ENCODE measurements around the gene AGTRAP. TPM values are rescaled to one million over a fixed set of nuclear protein-coding genes. Genes with fewer than 3 reads are reported as not detected.

AGTRAP gene
- total RNA-seq, 1 donor from 2014 or later: 49.4 TPM

- Histone ChIP-seq H3K27ac (no peak overlapping the region), H3K27me3 (no peaks in the 10 kb centered on the region), H3K4me1 (peaks cover 22% of the 10 kb centered on the region), H3K9me3 (no peaks in the 10 kb centered on the region), H3K36me3 (no peaks in the 10 kb centered on the region), H3K4me3 (no peak overlapping the region)
- no peak for DNase-seq (ENCODE audit: extremely low spot score in 2 of 2)
- TF ChIP-seq CTCF (IDR thresholded peaks at IDR 0.05) (no peak), POLR2AphosphoS5 (IDR thresholded peaks at IDR 0.05; ENCODE audit: insufficient read depth in 1 of 2, low read depth in 1 of 2) (no peak), POLR2A (IDR thresholded peaks at IDR 0.05) (no peak)
- intact Hi-C loops (cut with DNase I): no loop called here
Observed at GRCh38 chr1:11781297-11781696, 45.4 kb downstream of the AGTRAP start.

- TF ChIP-seq POLR2AphosphoS5 (IDR thresholded peaks at IDR 0.05; ENCODE audit: insufficient read depth in 1 of 2, low read depth in 1 of 2) (no peak), POLR2A (IDR thresholded peaks at IDR 0.05) (no peak), CTCF (IDR thresholded peaks at IDR 0.05) (no peak)
- H3K36me3 ChIP-seq: no peaks in the 10 kb centered on the region
- H3K27ac ChIP-seq: no peak overlapping the region
- no peaks in the 10 kb centered on the region for H3K9me3 ChIP-seq
- no peak overlapping the region for H3K4me3 ChIP-seq
- peaks cover 31% of the 10 kb centered on the region for H3K4me1 ChIP-seq
- intact Hi-C loops (cut with DNase I): no loop called here
- no peaks in the 10 kb centered on the region for H3K27me3 ChIP-seq
- no peak for DNase-seq (ENCODE audit: extremely low spot score in 2 of 2)
Observed at GRCh38 chr1:11782127-11782708, 46.3 kb downstream of the AGTRAP start.

GRCh38 chr1:11783556-11783955 is 47.6 kb downstream of the AGTRAP start:
- no peak overlapping the region for H3K27ac ChIP-seq
- H3K36me3 ChIP-seq: no peaks in the 10 kb centered on the region
- no peaks in the 10 kb centered on the region for H3K27me3 ChIP-seq
- no peak overlapping the region for H3K4me3 ChIP-seq
- H3K9me3 ChIP-seq: no peaks in the 10 kb centered on the region
- peaks cover 44% of the 10 kb centered on the region for H3K4me1 ChIP-seq
- intact Hi-C loops (cut with DNase I): no loop called here
- no peak for TF ChIP-seq POLR2A (IDR thresholded peaks at IDR 0.05)
- no peak for TF ChIP-seq POLR2AphosphoS5 (IDR thresholded peaks at IDR 0.05; ENCODE audit: insufficient read depth in 1 of 2, low read depth in 1 of 2)
- no peak for TF ChIP-seq CTCF (IDR thresholded peaks at IDR 0.05)
- no peak for DNase-seq (ENCODE audit: extremely low spot score in 2 of 2)

GRCh38 chr1:11784256-11784992 is 48.5 kb downstream of the AGTRAP start:
- H3K4me1 ChIP-seq: peaks cover 53% of the 10 kb centered on the region
- no peak for DNase-seq (ENCODE audit: extremely low spot score in 2 of 2)
- H3K27ac ChIP-seq: peak overlapping the region; percentile 54
- H3K9me3 ChIP-seq: no peaks in the 10 kb centered on the region
- H3K4me3 ChIP-seq: peak overlapping the region; percentile 27 to 39
- no peaks in the 10 kb centered on the region for H3K27me3 ChIP-seq
- TF ChIP-seq POLR2AphosphoS5 (IDR thresholded peaks at IDR 0.05; ENCODE audit: insufficient read depth in 1 of 2, low read depth in 1 of 2): no peak
- TF ChIP-seq POLR2A (IDR thresholded peaks at IDR 0.05): no peak
- no peak for TF ChIP-seq CTCF (IDR thresholded peaks at IDR 0.05)
- H3K36me3 ChIP-seq: no peaks in the 10 kb centered on the region
- intact Hi-C loops (cut with DNase I): no loop called here
